ENCODE data around the gene C9orf78. TPM values are rescaled to one million over a fixed set of nuclear protein-coding genes. Genes with fewer than 3 reads are reported as not detected.
"Not testable (repeated sequence)": the region's sequence is repeated elsewhere in the genome, so short reads cannot be mapped to it uniquely, and the experiment has no call there.

Gene C9orf78
- total RNA-seq, 4 donors from 2014 or later: 47.3 to 139 (median 62.6) TPM

DNA sequence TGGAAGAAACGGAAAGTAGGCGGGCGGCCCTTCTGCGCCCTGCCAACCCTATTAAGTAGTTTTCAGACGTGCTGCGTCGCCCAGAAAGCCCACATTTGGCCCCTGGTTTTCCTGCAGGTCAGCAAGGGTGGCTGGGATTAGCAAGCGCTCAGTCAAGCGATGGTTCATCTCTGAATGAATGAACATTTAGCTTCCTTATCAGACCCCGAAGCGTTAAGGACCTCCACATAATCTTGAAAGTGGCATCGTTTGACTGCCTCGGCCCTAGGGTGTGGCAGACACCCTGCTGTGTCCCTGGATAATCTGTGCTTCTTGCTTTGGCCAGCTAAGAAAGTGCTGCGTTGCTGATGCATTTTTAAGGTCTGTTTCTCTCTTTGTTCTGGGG is 31.4 kb downstream of the C9orf78 start:
- TF ChIP-seq POLR2A (IDR thresholded peaks at IDR 0.05; ENCODE audit: low read depth): no peak
- TF ChIP-seq, protein P1, sequence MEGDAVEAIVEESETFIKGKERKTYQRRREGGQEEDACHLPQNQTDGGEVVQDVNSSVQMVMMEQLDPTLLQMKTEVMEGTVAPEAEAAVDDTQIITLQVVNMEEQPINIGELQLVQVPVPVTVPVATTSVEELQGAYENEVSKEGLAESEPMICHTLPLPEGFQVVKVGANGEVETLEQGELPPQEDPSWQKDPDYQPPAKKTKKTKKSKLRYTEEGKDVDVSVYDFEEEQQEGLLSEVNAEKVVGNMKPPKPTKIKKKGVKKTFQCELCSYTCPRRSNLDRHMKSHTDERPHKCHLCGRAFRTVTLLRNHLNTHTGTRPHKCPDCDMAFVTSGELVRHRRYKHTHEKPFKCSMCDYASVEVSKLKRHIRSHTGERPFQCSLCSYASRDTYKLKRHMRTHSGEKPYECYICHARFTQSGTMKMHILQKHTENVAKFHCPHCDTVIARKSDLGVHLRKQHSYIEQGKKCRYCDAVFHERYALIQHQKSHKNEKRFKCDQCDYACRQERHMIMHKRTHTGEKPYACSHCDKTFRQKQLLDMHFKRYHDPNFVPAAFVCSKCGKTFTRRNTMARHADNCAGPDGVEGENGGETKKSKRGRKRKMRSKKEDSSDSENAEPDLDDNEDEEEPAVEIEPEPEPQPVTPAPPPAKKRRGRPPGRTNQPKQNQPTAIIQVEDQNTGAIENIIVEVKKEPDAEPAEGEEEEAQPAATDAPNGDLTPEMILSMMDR (IDR thresholded peaks at IDR 0.05): no peak
- TF ChIP-seq EP300 (IDR thresholded peaks at IDR 0.05): no peak
- TF ChIP-seq POLR2AphosphoS5 (IDR thresholded peaks at IDR 0.05): no peak
- Histone ChIP-seq H3K36me3 (peaks cover 9 to 31% (median 22%) of the 10 kb centered on the region in 4 donors), H3K27me3 (no peaks in the 10 kb centered on the region), H3K27ac (replicated peaks in 1 of 4) (peak overlapping the region; percentile 85 to 94 (median 89)), H3K4me1 (peaks cover 10 to 31% (median 20%) of the 10 kb centered on the region in 4 donors), H3K4me3 (peak overlapping the region; percentile 78 to 95 (median 85)), H3K9me3 (no peaks in the 10 kb centered on the region)
- WGBS: 2% methylated on average over 7 of the region's 14 CpGs
- intact Hi-C loops (cut with DNase I): no loop called here
- DNase-seq (ENCODE audit: extremely low spot score): no peak

DNA sequence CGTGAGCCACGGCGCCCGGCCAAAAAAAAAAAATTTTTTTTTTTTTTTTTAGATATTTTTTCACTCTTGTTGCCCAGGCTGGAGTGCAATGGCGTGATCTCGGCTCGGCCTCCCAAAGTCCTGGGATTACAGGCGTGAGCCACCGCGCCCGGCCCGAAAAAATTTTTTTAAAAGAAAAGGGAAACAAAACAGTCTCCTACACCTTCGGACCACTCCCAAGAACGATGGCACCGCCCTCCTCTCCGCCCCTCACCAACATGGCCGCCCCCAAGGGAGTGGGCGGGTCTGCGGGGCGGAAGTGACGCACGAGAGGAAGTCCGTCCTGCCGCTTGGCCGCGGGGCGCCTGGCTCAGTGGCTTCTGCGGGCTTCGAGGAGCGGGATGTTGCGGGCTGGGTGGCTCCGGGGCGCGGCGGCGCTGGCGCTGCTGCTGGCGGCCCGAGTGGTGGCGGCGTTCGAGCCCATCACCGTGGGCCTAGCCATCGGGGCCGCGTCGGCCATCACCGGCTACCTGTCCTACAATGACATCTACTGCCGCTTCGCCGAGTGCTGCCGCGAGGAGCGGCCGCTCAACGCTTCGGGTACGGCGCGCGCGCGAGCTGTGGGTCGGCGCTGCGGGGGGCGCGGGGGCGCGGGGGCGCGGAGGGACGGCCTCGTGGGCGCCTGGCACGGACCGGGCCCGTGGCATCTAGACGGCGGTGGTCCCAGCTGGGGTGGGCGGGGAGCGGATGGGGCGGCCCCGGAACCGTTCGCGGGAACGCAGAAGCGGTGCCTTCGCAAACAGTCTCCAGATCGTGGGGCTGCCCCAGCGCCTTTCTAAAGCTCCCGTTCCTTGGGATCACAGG is 32.0 kb downstream of the C9orf78 start, which contains the start of gene TOR1B:
TSS of gene TOR1B (plus strand) at position 352 of the 843 bp plus-strand sequence. CDS start at position 381, 29 bp downstream.
- peaks cover 10 to 31% (median 20%) of the 10 kb centered on the region in 4 donors for H3K4me1 ChIP-seq
- under 1% methylated on average over 30 of the region's 93 CpGs for WGBS
- peaks cover 9 to 28% (median 19%) of the 10 kb centered on the region in 4 donors for H3K36me3 ChIP-seq
- peak; percentile 97 for DNase-seq (ENCODE audit: extremely low spot score)
- H3K4me3 ChIP-seq: peak within 1 kb of the TSS; percentile 78 to 95 (median 85)
- no peaks in the 10 kb centered on the region for H3K27me3 ChIP-seq
- no peaks in the 10 kb centered on the region for H3K9me3 ChIP-seq
- peak within 1 kb of the TSS; percentile 85 to 94 (median 89) for H3K27ac ChIP-seq (replicated peaks in 1 of 4)
- TF ChIP-seq POLR2AphosphoS5 (IDR thresholded peaks at IDR 0.05): peak; percentile 92 to 93
- TF ChIP-seq, protein P1 (IDR thresholded peaks at IDR 0.05): peak in 1 of 3 experiments; percentile 15
- peak; percentile 73 for TF ChIP-seq POLR2A (IDR thresholded peaks at IDR 0.05; ENCODE audit: low read depth)
- no peak for TF ChIP-seq EP300 (IDR thresholded peaks at IDR 0.05)
- intact Hi-C loops (cut with DNase I): no loop called here

DNA sequence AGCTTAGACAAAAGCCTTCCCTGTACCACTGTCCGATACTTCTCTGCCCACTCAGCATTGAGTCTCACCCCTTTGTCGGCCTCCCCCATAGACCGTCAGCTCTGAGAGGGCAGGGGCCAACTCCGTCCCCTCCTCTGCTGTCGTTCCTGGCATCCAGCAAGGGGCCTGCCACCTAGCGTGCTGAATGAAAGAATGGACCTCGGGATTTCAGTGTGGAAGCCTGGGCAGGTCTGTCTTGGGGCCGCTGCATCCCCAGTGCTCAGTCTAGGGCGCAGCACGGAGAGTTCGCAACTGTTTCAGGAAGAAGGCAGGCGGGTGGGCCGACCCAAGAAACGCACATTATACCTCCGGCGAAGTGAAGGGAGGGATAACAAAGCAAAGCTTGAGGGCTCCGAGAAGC is 33.6 kb downstream of the C9orf78 start:
- Histone ChIP-seq H3K36me3 (peaks cover 0 to 13% (median 4%) of the 10 kb centered on the region in 4 donors), H3K9me3 (no peaks in the 10 kb centered on the region), H3K27me3 (no peaks in the 10 kb centered on the region), H3K4me1 (peaks cover 10 to 29% (median 20%) of the 10 kb centered on the region in 4 donors), H3K4me3 (no peak overlapping the region), H3K27ac (replicated peaks in 1 of 4) (no peak overlapping the region)
- no peak for DNase-seq (ENCODE audit: extremely low spot score)
- 84% methylated on average over 17 of the region's 17 CpGs for WGBS
- TF ChIP-seq EP300 (IDR thresholded peaks at IDR 0.05): no peak
- TF ChIP-seq, protein P1 (IDR thresholded peaks at IDR 0.05): no peak
- no peak for TF ChIP-seq POLR2AphosphoS5 (IDR thresholded peaks at IDR 0.05)
- TF ChIP-seq POLR2A (IDR thresholded peaks at IDR 0.05; ENCODE audit: low read depth): no peak
- intact Hi-C loops (cut with DNase I): no loop called here

DNA sequence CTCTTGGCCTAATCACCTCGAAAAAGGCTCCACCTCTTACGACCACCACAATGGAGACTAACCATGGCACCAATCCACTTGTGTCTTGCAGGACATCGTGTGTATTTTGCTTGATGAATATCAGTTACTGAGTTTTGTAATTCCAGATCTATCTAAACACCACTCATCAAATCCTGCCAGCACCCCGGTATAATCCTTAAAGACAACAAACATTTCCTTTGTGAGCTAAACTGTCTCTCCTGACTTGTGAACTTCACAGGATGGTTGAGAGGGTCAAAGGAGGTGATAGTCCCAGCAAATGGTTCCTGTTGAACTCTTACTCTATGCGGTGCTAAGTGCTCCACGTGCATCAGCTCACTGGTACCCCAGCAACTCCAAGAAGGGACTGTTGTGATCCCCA is 36.1 kb downstream of the C9orf78 start:
- intact Hi-C loops (cut with DNase I): no loop called here
- WGBS: 40% methylated on average over 5 of the region's 6 CpGs
- TF ChIP-seq POLR2AphosphoS5 (IDR thresholded peaks at IDR 0.05): no peak
- TF ChIP-seq EP300 (IDR thresholded peaks at IDR 0.05): no peak
- no peak for TF ChIP-seq POLR2A (IDR thresholded peaks at IDR 0.05; ENCODE audit: low read depth)
- TF ChIP-seq, protein P1 (IDR thresholded peaks at IDR 0.05): no peak
- Histone ChIP-seq H3K4me1 (peaks cover 4 to 6% (median 5%) of the 10 kb centered on the region in 4 donors), H3K4me3 (no peak overlapping the region), H3K9me3 (no peaks in the 10 kb centered on the region), H3K36me3 (no peaks in the 10 kb centered on the region), H3K27me3 (peaks cover 0 to 18% (median 0%) of the 10 kb centered on the region in 4 donors), H3K27ac (replicated peaks in 1 of 4) (no peak overlapping the region)
- no peak for DNase-seq (ENCODE audit: extremely low spot score)

DNA sequence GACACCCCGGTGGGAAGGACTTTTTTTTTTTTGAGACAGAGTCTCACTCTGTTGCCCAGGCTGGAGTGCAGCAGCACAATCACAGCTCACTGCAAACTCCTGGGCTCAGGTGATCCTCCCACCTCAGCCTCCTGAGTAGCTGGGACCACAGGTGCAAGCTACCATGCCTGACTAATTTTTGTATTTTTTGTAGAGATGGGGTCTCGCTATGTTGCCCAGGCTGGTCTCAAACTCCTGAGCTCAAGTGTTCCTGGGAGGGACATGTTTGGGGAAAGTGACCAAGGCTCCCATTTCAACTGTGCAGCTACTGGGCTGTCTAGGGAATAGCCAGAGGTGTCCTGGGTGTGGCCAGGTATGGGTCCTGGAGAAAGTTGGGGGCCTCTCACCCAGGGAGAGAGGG is 39.0 kb downstream of the C9orf78 start:
- intact Hi-C loops (cut with DNase I); H3K36me3 ChIP-seq: not testable (repeated sequence)
- WGBS: 80% methylated on average over 2 of the region's 2 CpGs

More for the DNA sequence above, 39.0 kb downstream of the C9orf78 start:
- peaks cover 0 to 19% (median 0%) of the 10 kb centered on the region in 4 donors for H3K27me3 ChIP-seq
- H3K4me1 ChIP-seq; H3K9me3 ChIP-seq; H3K4me3 ChIP-seq; DNase-seq (ENCODE audit: extremely low spot score); H3K27ac ChIP-seq (replicated peaks in 1 of 4): not testable (repeated sequence)
